Endothelial cell of umbilical vein (primary cell): ENCODE results near the gene SPTBN4. TPM values are rescaled to one million over a fixed set of nuclear protein-coding genes. Genes with fewer than 3 reads are reported as not detected.

Experiments
- BruUV-seq: library from RNA; stranded (reverse); fragments of 400-500 nt; replicated peaks from 2 replicates; lab custom pipeline; 2021; lab: Mats Ljungman, UMichigan
- CTCF ChIA-PET: fragments of 300-600, 350-600 bp; sonication (Branson Sonifier 250); formaldehyde crosslinking; loops from one replicate; lab custom pipeline; 2021; ENCODE audit warnings: antibody characterized with exemption, inconsistent platforms; lab: Charles Lee
- POLR2A ChIA-PET: fragments of 300-600, 350-600 bp; sonication (Branson Sonifier 250); formaldehyde crosslinking; loops from one replicate; lab custom pipeline; 2021; ENCODE audit warnings: antibody characterized with exemption, inconsistent platforms; lab: Charles Lee
- DNase-seq: peaks from one replicate; pipeline ENCODE4 v3.0.0-alpha.2; 2011; ENCODE audit warnings: low read depth, low spot score
- FAIRE-seq: peaks from 2 replicates; lab custom pipeline; 2011; peaks lifted over from hg19 to GRCh38; lab: Jason Lieb, UNC
- H2AFZ ChIP-seq: 2 replicates; pipeline ENCODE4 v1.6.0; 2012; ENCODE audit warnings: low read depth, low read length, control low read depth, inconsistent platforms
- H3K27ac ChIP-seq: 2 replicates; pipeline ENCODE4 v1.5.1; 2011; ENCODE audit warnings: low read depth, mild to moderate bottlenecking, control low read depth, low read length, moderate library complexity; ENCODE audit not compliant: insufficient read depth
- H3K27me3 ChIP-seq, 2 experiments: 2 replicates each; pipeline versions ENCODE4 v1.6.0 to v1.6.1; 2011; ENCODE audit warnings: low read length in 2 of 2, mixed read lengths in 1 of 2; ENCODE audit not compliant: control insufficient read depth in 2 of 2, insufficient read depth in 2 of 2
- H3K36me3 ChIP-seq, 2 experiments: 2 replicates in 1 of 2; 3 replicates in 1 of 2; pipeline ENCODE4 v1.5.1; 2011; ENCODE audit warnings: low read length in 2 of 2, mild to moderate bottlenecking in 1 of 2, moderate library complexity in 1 of 2; ENCODE audit not compliant: control insufficient read depth in 2 of 2, insufficient read depth in 2 of 2; ENCODE audit errors: extremely low read depth in 1 of 2
- H3K4me1 ChIP-seq: 3 replicates; pipeline ENCODE4 v1.5.1; 2011; ENCODE audit warnings: mild to moderate bottlenecking, low read length; ENCODE audit not compliant: control insufficient read depth, insufficient read depth; ENCODE audit errors: extremely low read depth
- H3K4me2 ChIP-seq: 2 replicates; pipeline ENCODE4 v1.6.1; 2011; ENCODE audit warnings: low read length, control low read depth, mixed read lengths; ENCODE audit not compliant: insufficient read depth
- H3K4me3 ChIP-seq, 3 experiments: fragments of 200-600 bp in 1 of 3; sonication (generic), shearing (Covaris generic) in 1 of 3; replicated peaks in 1 of 3; 2 replicates each; pipeline ENCODE4 v1.5.1; 2011 to 2016; ENCODE audit warnings: control low read depth in 3 of 3, low read length in 3 of 3, mild to moderate bottlenecking in 2 of 3, inconsistent platforms in 1 of 3, low read depth in 1 of 3, moderate library complexity in 1 of 3; ENCODE audit not compliant: insufficient read depth in 1 of 3
- H3K79me2 ChIP-seq: 2 replicates; pipeline ENCODE4 v1.6.0; 2012; ENCODE audit warnings: low read length, inconsistent platforms; ENCODE audit not compliant: control insufficient read depth, insufficient read depth
- H3K9ac ChIP-seq: replicated peaks from 2 replicates; pipeline ENCODE3; 2011; ENCODE audit warnings: low read length, control low read depth; ENCODE audit not compliant: insufficient read depth; ENCODE audit errors: extremely low read depth
- H3K9me1 ChIP-seq: replicated peaks from 3 replicates; pipeline ENCODE4 v1.6.0; 2011; ENCODE audit warnings: mild to moderate bottlenecking, low read length; ENCODE audit not compliant: control insufficient read depth, insufficient read depth; ENCODE audit errors: extremely low read depth
- H3K9me3 ChIP-seq: replicated peaks from 2 replicates; pipeline ENCODE4 v1.5.1; 2012; ENCODE audit warnings: low read length, inconsistent platforms; ENCODE audit not compliant: control insufficient read depth, insufficient read depth
- H4K20me1 ChIP-seq: replicated peaks from 2 replicates; pipeline ENCODE3; 2011; ENCODE audit warnings: mild to moderate bottlenecking, low read length; ENCODE audit not compliant: control insufficient read depth, insufficient read depth; ENCODE audit errors: extremely low read depth
- CTCF ChIP-seq, 2 donors: IDR thresholded peaks; 1 replicate in 1 of 2; 2 replicates in 1 of 2; pipeline ENCODE4 v1.5.1; 2011; ENCODE audit warnings: low read length in 2 of 2, mild to moderate bottlenecking in 2 of 2, moderate library complexity in 2 of 2, control low read depth in 1 of 2, inconsistent platforms in 1 of 2, low read depth in 1 of 2; ENCODE audit not compliant: insufficient read depth in 1 of 2; ENCODE audit errors: extremely low read depth in 1 of 2
- EZH2 ChIP-seq: IDR thresholded peaks from 2 replicates; pipeline ENCODE4 v1.6.1; 2012; ENCODE audit warnings: borderline replicate concordance, low read depth, mild to moderate bottlenecking, moderate library complexity, low read length, inconsistent platforms; ENCODE audit not compliant: severe bottlenecking
- FOS ChIP-seq: IDR thresholded peaks from 2 replicates; pipeline ENCODE4 v1.6.1; 2011; ENCODE audit warnings: mild to moderate bottlenecking, low read length, moderate library complexity, borderline replicate concordance; ENCODE audit not compliant: insufficient read depth
- GATA2 ChIP-seq: IDR thresholded peaks from 2 replicates; pipeline ENCODE4 v1.7.0; 2011; ENCODE audit warnings: low read depth, mild to moderate bottlenecking, moderate library complexity, mixed read lengths, low read length; ENCODE audit not compliant: insufficient read length, insufficient read depth
- JUN ChIP-seq: IDR thresholded peaks from 2 replicates; pipeline ENCODE4 v1.6.1; 2011; ENCODE audit warnings: borderline replicate concordance, low read depth; ENCODE audit not compliant: insufficient read length, insufficient read depth
- MAX ChIP-seq: IDR thresholded peaks from 2 replicates; pipeline ENCODE4 v1.6.1; 2011; ENCODE audit not compliant: insufficient read depth, insufficient read length
- MYC ChIP-seq: IDR thresholded peaks from one replicate; pipeline ENCODE4 v1.6.1; 2011; ENCODE audit warnings: mild to moderate bottlenecking, low read depth, low read length
- POLR2A ChIP-seq: IDR thresholded peaks from 2 replicates; pipeline ENCODE4 v1.6.1; 2012; ENCODE audit warnings: low read depth, mild to moderate bottlenecking, control low read depth, low read length
- POLR2AphosphoS5 ChIP-seq: IDR thresholded peaks from 2 replicates; pipeline ENCODE4 v1.6.1; 2012; ENCODE audit warnings: low read depth, mild to moderate bottlenecking, control low read depth, low read length, moderate library complexity; ENCODE audit not compliant: insufficient read depth
- dilution Hi-C: fragments of 300-500 bp; cut with MboI; formaldehyde crosslinking; loops from one replicate; pipeline ENCODE4 v1.15.0; 2019; ENCODE audit warnings: low sequenced_read_pairs; ENCODE audit not compliant: extremely low pct_ligation_motif_present
- intact Hi-C: fragments of 100-400 bp; cut with micrococcal nuclease; formaldehyde crosslinking; loops from one replicate; pipeline ENCODE4 v1.10.0; 2022
- polyA plus RNA-seq, 4 experiments: library from polyadenylated mRNA; depleted of rRNA in 3 of 4; stranded (reverse) in 3 of 4; unstranded in 1 of 4; fragments of >200 nt; gene quantifications; 2 replicates each; pipeline versions ENCODE4 v1.2.1 to v1.2.3, GENCODE V29; 2011 to 2012; ENCODE audit warnings: missing spikeins in 1 of 4
- total RNA-seq: library from RNA; stranded (reverse); gene quantifications from 2 replicates; pipeline ENCODE4 v1.2.3, GENCODE V29; 2021

The SPTBN4 gene
- total and polyA plus RNA-seq, 2 donors (not counting 3 experiments of a cell fraction or from before 2014, with no cell fraction given) = 0.33 TPM; not detected in 1

- no TSS peak for BruUV-seq
- intact Hi-C loops = no loop called here
- H3K36me3 ChIP-seq = peaks cover 6 to 13% of the 10 kb centered on the region in 2 experiments
- H3K79me2 ChIP-seq = peaks cover 2% of the 10 kb centered on the region
- H3K4me2 ChIP-seq = no peak overlapping the region
- H3K27ac ChIP-seq = no peak overlapping the region
- peak; percentile 28 for DNase-seq
- no peaks in the 10 kb centered on the region for H3K9me1 ChIP-seq
- no peak overlapping the region for H2AFZ ChIP-seq
- POLR2A ChIA-PET = no interaction called here
- CTCF ChIA-PET = interaction anchor here (0.7 to 1.2 kb wide), 2 partner anchors 24 to 56 kb away, joined by 3 read pairs; no protein-coding TSS in a partner anchor
- H3K9ac ChIP-seq = no peak overlapping the region
- dilution Hi-C loops = no loop called here
- no peaks in the 10 kb centered on the region for H3K9me3 ChIP-seq
- TF ChIP-seq CTCF (IDR thresholded peaks at IDR 0.05; ENCODE audit: extremely low read depth in 1 of 2, insufficient read depth in 1 of 2, low read depth in 1 of 2, low read length in 2 of 2) (no peak), JUN (no peak), POLR2A (no peak), FOS (no peak), EZH2 (no peak), GATA2 (no peak), POLR2AphosphoS5 (no peak), MAX (no peak), MYC (no peak)
- peak; percentile 82 for FAIRE-seq
- H3K27me3 ChIP-seq = no peaks in the 10 kb centered on the region
- no peak overlapping the region for H3K4me3 ChIP-seq
- H4K20me1 ChIP-seq = no peaks in the 10 kb centered on the region
- peaks cover 9% of the 10 kb centered on the region for H3K4me1 ChIP-seq
Observed at GRCh38 chr19:40578442-40578908, 111.7 kb downstream of the SPTBN4 start.
